LNCAP (cell line): ENCODE results near the gene IL16.
A peak's percentile ranks its signal among the peaks of the same experiment; 100 is the strongest.

ENCODE experiments used
- TF ChIP-seq, protein P1 (sequence below): fragments of 450-650 bp; IDR thresholded peaks from 2 replicates; pipeline ENCODE4 v1.5.1; 2017; ENCODE audit warnings: mild to moderate bottlenecking

Gene IL16

DNA sequence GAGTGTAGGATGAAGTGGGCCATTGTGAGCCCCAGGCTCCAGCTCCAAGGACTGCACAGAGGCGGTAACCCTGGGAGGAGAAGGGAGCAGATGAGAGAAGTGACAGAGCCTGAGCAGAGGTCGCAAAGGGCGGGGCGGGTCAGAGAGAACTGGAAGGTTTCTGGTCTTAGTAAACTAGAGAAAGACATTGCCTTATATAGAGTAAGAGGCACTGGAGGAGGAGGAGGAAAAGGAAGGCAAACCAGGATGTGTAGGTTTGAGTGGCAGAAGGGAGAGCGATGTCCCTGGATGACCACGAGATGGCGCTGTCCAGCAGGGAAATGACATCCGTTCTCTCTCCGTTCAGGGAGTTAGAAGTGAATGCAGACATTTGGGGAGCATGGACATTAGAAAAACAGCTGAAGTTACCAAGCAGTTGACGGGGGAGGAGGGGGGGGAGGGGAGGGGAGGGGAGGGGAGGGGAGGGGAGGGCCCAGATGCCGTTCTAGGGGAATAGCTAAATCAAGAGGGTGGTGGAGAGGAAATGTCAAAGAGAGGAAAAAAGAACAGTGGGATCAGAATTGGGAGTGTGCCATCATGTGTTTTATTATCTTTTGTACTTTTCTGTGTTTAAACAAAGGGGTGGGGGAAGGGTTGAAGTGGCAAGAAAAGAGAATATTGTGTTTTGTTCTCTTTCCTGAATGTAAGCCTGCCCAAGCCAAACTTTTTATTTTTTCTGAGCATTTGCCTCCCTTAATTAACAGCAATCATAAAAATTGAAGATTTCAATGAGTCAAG is 78.4 kb downstream of the IL16 start:
- TF ChIP-seq, protein P1, sequence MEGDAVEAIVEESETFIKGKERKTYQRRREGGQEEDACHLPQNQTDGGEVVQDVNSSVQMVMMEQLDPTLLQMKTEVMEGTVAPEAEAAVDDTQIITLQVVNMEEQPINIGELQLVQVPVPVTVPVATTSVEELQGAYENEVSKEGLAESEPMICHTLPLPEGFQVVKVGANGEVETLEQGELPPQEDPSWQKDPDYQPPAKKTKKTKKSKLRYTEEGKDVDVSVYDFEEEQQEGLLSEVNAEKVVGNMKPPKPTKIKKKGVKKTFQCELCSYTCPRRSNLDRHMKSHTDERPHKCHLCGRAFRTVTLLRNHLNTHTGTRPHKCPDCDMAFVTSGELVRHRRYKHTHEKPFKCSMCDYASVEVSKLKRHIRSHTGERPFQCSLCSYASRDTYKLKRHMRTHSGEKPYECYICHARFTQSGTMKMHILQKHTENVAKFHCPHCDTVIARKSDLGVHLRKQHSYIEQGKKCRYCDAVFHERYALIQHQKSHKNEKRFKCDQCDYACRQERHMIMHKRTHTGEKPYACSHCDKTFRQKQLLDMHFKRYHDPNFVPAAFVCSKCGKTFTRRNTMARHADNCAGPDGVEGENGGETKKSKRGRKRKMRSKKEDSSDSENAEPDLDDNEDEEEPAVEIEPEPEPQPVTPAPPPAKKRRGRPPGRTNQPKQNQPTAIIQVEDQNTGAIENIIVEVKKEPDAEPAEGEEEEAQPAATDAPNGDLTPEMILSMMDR, result peak; percentile 73

DNA sequence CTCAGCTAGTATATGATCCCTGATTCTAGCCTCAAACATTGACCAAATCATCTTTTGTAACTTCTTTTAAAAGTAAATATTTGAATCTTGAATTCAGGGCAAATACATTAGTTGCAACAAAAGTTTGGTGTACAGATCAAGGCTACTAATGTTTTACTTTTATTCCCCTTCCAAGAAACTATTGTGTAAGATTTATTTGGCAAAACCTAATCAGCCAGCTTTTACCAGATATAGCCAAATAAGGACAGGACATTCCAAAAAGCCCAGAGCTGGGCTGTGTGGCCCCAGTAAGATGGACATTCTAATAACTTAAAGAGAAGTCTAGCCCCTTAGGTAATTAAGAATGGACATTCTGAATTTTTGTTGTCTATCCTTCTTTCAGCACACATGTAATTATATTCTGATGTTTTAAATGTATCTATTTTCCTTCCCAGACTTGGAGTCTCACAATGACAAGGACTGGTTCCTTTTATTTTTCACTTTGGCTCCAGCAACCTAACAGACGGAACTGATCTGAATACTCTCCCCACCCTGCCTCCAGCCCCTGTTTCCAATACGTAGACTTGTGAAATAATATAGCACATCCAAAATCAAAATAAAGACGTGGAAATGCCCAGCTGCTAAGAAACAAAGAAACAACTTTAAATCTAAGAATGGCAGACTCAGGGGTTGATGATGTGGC is 79.2 kb downstream of the IL16 start:
- TF ChIP-seq, protein P1, result no peak

- TF ChIP-seq, protein P1, result no peak
These were observed 80.3 kb downstream of the IL16 start for GRCh38 chr15:81276967-81277366.

DNA sequence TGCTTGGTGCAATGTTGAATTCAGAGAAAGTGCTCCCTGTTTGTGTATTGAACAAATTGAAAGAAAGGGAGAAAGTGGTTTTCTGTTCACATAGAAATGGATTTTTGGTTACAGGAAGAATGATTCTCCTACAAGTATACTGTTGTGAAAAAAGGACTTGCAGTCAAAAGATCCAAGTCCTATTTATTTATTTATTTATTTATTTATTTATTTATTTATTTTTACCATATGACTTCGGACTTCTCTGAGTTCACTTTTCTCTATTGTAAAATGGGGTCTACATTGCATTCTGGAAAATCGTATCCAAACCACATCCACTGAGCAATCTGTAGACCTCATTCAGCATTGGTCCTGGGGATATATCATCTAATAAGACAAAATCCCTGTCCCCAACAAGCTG is 81.2 kb downstream of the IL16 start:
- TF ChIP-seq, protein P1, result no peak

DNA sequence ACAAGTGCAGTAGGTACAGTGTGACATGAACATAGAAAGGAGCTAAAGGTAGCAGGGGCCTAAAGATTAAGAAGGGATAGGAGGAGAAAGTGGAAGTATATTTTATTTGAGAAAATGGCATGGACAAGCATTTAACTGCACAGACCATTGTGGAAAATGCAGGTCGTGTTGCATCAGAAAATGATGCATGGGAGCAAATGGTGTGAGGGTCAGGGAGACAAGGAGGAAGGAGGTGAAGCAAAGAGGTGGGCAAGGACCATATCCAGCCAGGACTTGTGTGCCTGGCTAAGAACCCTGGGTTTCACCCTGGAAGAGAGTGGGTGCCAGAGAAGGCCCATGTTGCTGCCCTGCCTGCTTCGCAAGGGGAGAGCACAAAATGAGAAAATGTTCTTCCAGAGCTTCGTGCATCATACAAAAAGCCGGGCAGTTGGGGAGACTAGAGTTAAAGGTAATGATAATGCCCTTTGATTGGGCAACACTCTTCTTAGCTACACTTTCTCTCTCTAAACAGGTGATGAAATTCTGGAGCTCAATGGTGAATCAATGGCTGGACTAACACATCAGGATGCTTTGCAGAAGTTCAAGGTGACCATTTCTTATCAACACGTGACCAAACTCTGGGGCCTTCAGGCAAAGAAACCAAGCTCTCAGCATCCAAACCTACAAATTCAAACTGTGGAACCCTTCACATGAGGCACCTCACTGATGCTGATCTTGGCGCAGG is 81.8 kb downstream of the IL16 start:
- TF ChIP-seq, protein P1, result no peak

GRCh38 chr15:81279621-81280485 is 83.2 kb downstream of the IL16 start:
- TF ChIP-seq, protein P1, result no peak
